ENCODE measurements around the gene RNF38.
"Not testable (repeated sequence)": the region's sequence is repeated elsewhere in the genome, so short reads cannot be mapped to it uniquely, and the experiment has no call there.

The RNF38 gene

GRCh38 chr9:36322462-36322861 is 77.6 kb downstream of the RNF38 start:
- no peaks in the 10 kb centered on the region for H3K79me2 ChIP-seq (ENCODE audit: control insufficient read depth, low read length)
- no peaks in the 10 kb centered on the region for H3F3A ChIP-seq (ENCODE audit: control insufficient read depth, insufficient read depth)
- no peaks in the 10 kb centered on the region for H3K9me2 ChIP-seq (replicated peaks; ENCODE audit: control insufficient read depth, low read length)
- H4K20me1 ChIP-seq (ENCODE audit: control insufficient read depth, insufficient read depth, low read depth, low read length) = no peaks in the 10 kb centered on the region
- H3K27me3 ChIP-seq (ENCODE audit: control insufficient read depth, low read length) = peaks cover 6% of the 10 kb centered on the region; the same call in 1 of the 2 replicates
- H3K9me3 ChIP-seq (ENCODE audit: control insufficient read depth, insufficient read depth, low read length) = no peaks in the 10 kb centered on the region
- H3K4me2 ChIP-seq (ENCODE audit: low read length) = no peak overlapping the region
- no peaks in the 10 kb centered on the region for H3K4me1 ChIP-seq (ENCODE audit: control insufficient read depth, low read length)
- H3K4me3 ChIP-seq (ENCODE audit: low read length) = no peak overlapping the region
- H3K27ac ChIP-seq (ENCODE audit: low read depth, low read length) = no peak overlapping the region
- TF ChIP-seq EZH2phosphoT487 (IDR thresholded peaks at IDR 0.05; ENCODE audit: borderline replicate concordance, low read length) = no peak
- TF ChIP-seq CTCF (IDR thresholded peaks at IDR 0.05; ENCODE audit: low read depth, low read length, poor library complexity, severe bottlenecking) = no peak
- H3K36me3 ChIP-seq (ENCODE audit: control insufficient read depth, low read length) = no peaks in the 10 kb centered on the region

- H3K36me3 ChIP-seq (ENCODE audit: control insufficient read depth, low read length); H3K9me2 ChIP-seq (replicated peaks; ENCODE audit: control insufficient read depth, low read length); H3K9me3 ChIP-seq (ENCODE audit: control insufficient read depth, insufficient read depth, low read length); H3F3A ChIP-seq (ENCODE audit: control insufficient read depth, insufficient read depth); H3K27ac ChIP-seq (ENCODE audit: low read depth, low read length); H4K20me1 ChIP-seq (ENCODE audit: control insufficient read depth, insufficient read depth, low read depth, low read length); H3K4me3 ChIP-seq (ENCODE audit: low read length); H3K4me2 ChIP-seq (ENCODE audit: low read length); H3K79me2 ChIP-seq (ENCODE audit: control insufficient read depth, low read length); H3K27me3 ChIP-seq (ENCODE audit: control insufficient read depth, low read length); H3K4me1 ChIP-seq (ENCODE audit: control insufficient read depth, low read length): not testable (repeated sequence)
These were observed 78.2 kb downstream of the RNF38 start for GRCh38 chr9:36321903-36322302.

- H3K4me2 ChIP-seq (ENCODE audit: low read length) = no peak overlapping the region
- H3K4me3 ChIP-seq (ENCODE audit: low read length) = no peak overlapping the region
- H3K36me3 ChIP-seq (ENCODE audit: control insufficient read depth, low read length) = no peaks in the 10 kb centered on the region
- H3K9me3 ChIP-seq (ENCODE audit: control insufficient read depth, insufficient read depth, low read length) = no peaks in the 10 kb centered on the region
- peaks cover 14% of the 10 kb centered on the region for H3K27me3 ChIP-seq (ENCODE audit: control insufficient read depth, low read length)
- no peaks in the 10 kb centered on the region for H4K20me1 ChIP-seq (ENCODE audit: control insufficient read depth, insufficient read depth, low read depth, low read length)
- H3F3A ChIP-seq (ENCODE audit: control insufficient read depth, insufficient read depth) = no peaks in the 10 kb centered on the region
- no peaks in the 10 kb centered on the region for H3K9me2 ChIP-seq (replicated peaks; ENCODE audit: control insufficient read depth, low read length)
- H3K27ac ChIP-seq (ENCODE audit: low read depth, low read length) = no peak overlapping the region
- no peak for TF ChIP-seq CTCF (IDR thresholded peaks at IDR 0.05; ENCODE audit: low read depth, low read length, poor library complexity, severe bottlenecking)
- no peak for TF ChIP-seq EZH2phosphoT487 (IDR thresholded peaks at IDR 0.05; ENCODE audit: borderline replicate concordance, low read length)
- H3K79me2 ChIP-seq (ENCODE audit: control insufficient read depth, low read length) = no peaks in the 10 kb centered on the region
- no peaks in the 10 kb centered on the region for H3K4me1 ChIP-seq (ENCODE audit: control insufficient read depth, low read length)
These were observed 79.6 kb downstream of the RNF38 start for GRCh38 chr9:36320466-36320865.

- Histone ChIP-seq H3K4me1 (ENCODE audit: control insufficient read depth, low read length) (no peaks in the 10 kb centered on the region), H3K36me3 (ENCODE audit: control insufficient read depth, low read length) (no peaks in the 10 kb centered on the region), H3F3A (ENCODE audit: control insufficient read depth, insufficient read depth) (no peaks in the 10 kb centered on the region), H3K4me2 (ENCODE audit: low read length) (no peak overlapping the region), H4K20me1 (ENCODE audit: control insufficient read depth, insufficient read depth, low read depth, low read length) (no peaks in the 10 kb centered on the region), H3K9me3 (ENCODE audit: control insufficient read depth, insufficient read depth, low read length) (no peaks in the 10 kb centered on the region), H3K9me2 (replicated peaks; ENCODE audit: control insufficient read depth, low read length) (no peaks in the 10 kb centered on the region), H3K27ac (ENCODE audit: low read depth, low read length) (no peak overlapping the region), H3K27me3 (ENCODE audit: control insufficient read depth, low read length) (peaks cover 18% of the 10 kb centered on the region), H3K79me2 (ENCODE audit: control insufficient read depth, low read length) (no peaks in the 10 kb centered on the region), H3K4me3 (ENCODE audit: low read length) (no peak overlapping the region)
- no peak for TF ChIP-seq EZH2phosphoT487 (IDR thresholded peaks at IDR 0.05; ENCODE audit: borderline replicate concordance, low read length)
- no peak for TF ChIP-seq CTCF (IDR thresholded peaks at IDR 0.05; ENCODE audit: low read depth, low read length, poor library complexity, severe bottlenecking)
These were observed 80.3 kb downstream of the RNF38 start for GRCh38 chr9:36319806-36320205.

All from DOHH2 (cell line).